GM18873 (cell line): Measurements from ENCODE around the gene OGFR.

Source experiments
- ATAC-seq: cut with Tn5 transposase; IDR thresholded peaks from one replicate; pipeline ENCODE4 v1.9.1; 2021; ENCODE audit warnings: mild to moderate bottlenecking, moderate library complexity, moderate number of reproducible peaks; ENCODE audit not compliant: unreplicated experiment, low FRiP score

The OGFR gene

GRCh38 chr20:62782149-62782892, 22.3 kb upstream of the OGFR start:
- ATAC-seq, result no peak

GRCh38 chr20:62782893-62783278, 21.7 kb upstream of the OGFR start:
- ATAC-seq, result no peak

GRCh38 chr20:62784497-62784896, 20.1 kb upstream of the OGFR start:
- ATAC-seq, result no peak

GRCh38 chr20:62785393-62785792, 19.2 kb upstream of the OGFR start:
- ATAC-seq, result no peak

DNA sequence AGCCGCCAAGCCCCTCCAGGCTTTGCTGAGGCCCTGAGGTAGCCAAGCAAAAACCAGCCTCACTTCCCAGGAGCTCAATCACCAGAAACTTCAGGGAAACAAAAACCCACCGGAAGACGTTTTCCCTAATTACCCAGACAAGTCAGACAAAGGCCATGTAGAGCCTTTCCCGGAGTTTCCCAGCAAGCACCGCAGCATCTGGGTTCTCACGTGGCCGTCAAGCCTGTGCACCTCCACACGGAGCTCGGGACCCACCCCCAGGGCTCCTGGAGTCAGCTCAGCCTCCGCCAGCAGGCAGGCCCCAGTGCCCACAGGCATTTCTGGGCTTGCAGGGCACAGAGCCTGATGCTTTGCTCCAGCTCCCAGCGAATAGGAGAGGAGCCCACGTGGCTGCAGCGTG, 18.5 kb upstream of the OGFR start:
- no peak for ATAC-seq

- no peak for ATAC-seq
These were observed 17.3 kb upstream of the OGFR start for GRCh38 chr20:62787321-62787720.

DNA sequence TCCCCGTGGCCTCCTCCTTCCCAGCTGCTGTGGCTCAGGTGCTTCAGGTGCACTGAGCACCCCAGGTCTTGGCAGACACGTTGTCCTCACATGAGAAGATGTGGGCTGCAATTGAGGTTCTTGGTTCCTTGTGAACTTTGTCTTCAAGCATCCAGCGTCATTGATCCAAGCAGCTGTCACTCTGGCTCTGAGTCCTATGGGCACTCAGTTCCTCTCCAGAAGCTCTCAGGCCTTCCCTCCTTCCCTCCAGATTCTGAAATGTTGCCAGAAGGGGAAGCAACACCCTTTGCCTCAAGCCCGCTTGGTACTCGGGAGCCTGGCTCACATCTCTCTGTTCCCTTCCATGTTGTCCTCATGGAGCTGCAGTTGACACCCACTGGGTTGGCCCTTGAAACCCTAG, 16.8 kb upstream of the OGFR start:
- no peak for ATAC-seq

DNA sequence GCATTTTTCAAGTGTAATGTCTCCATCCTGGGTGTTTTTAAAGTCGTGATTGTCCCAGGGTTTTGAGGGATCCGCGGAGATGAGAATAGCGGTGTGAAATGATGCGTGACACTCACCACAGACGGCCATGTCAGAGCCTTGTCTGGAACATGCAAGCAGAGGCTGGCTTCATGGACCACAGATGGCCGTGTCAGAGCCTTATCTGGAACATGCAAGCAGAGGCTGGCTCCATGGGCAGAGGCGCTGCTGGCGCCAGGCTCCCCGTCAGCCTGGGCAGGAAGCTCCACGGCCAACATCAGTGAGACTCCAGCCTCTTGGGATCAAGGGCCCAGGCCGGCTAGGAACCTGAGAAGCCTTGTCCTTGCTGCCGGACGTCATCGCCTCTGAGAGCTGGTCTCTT, 16.0 kb upstream of the OGFR start:
- ATAC-seq, result no peak

- ATAC-seq, result no peak
These were observed 14.6 kb upstream of the OGFR start for GRCh38 chr20:62790075-62790474.

DNA sequence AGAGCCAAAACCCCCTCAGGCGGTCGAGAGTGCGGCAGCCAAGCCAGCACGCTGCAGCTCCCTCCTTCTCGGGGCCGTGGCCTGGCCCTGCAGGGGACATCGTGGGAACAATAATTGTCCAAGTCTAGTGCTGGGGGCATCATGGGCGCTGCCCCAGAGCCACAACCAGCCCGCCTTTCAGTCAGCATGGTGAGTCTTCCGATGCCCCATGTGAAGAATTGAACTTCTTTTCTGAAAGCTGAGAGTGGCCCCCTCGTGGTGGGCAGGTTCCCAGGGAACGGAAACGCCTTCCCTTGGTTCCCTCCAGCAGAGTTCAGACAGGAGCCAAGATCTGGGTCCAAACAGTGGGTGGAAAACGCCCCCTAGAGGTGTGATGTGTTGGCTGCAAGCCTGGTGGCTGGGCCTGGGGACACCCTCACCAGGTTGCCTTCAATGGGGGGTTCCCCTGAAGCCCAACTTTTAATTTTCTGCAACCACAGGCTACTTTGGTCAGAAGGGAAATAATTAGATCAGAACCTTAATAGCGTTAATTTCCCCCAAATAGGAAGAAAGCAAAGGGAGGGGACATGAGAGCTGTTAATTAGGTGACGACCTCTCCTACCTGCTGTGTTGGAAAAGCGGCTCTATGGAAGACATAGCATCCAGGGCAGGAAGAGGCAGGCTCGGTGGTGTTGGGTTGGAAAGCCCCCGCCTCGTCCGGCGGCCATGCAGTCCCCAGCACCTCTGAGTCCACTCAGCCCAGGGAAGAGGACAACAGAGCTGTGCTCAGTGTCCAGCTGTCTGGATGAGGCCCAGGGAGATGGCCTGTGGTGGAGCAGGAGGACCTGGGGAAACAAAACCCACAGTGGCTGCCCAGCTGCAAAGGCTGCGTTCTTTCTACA, 13.1 kb upstream of the OGFR start:
- no peak for ATAC-seq

GRCh38 chr20:62792182-62792939, 12.3 kb upstream of the OGFR start:
- ATAC-seq, result no peak

DNA sequence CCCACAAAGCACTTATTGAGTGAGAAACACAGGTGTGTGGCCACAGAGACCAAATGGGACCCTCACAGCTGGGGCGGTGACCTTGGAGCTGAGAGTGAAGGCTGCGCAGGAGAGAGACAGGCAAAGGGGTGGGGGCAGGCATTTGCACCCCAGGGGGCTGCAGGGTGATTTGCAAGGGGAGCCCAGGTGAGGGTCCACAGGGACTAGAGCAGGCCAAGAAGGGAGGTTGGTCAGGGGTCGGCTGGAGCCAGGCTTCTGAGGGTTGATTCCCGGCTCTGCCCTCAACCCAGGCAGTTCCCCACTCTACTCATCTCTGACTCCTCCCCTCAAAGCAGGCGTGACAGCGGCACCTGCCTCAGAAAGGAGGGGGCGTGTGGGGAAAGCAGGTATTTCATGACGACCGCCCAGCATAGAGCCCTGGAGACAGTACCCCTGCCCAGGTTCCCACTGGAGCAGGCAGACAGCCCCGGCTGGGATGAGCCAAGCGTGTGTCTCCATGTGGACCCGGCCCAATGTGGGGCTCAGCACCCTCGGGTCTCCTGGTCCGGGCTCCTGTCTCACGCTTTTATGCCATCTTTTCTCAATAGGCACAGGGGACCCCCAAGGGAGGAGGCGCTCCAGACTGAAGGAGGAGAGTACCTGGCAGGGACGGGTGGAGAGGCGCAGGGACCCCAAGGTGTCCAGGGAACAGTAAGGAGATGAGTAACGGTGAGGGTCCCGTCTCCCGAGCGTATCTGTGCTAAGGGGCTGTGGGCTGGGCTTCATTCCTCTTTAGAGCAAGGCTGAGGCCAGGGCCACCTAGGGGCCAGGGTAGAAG, 11.5 kb upstream of the OGFR start:
- no peak for ATAC-seq

DNA sequence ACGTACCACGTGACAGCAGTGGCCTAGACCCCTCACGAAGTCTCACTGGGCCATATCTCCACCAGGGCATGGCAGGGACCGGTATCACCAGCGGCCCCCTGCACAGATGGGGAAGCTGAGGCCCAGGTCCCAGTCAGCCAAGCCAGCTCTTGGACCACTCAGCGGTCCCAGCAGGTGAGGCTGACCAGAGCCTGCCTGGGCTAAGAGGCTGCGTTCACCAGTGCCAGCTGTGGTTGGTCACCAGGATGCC, 11.0 kb upstream of the OGFR start:
- ATAC-seq, result no peak

DNA sequence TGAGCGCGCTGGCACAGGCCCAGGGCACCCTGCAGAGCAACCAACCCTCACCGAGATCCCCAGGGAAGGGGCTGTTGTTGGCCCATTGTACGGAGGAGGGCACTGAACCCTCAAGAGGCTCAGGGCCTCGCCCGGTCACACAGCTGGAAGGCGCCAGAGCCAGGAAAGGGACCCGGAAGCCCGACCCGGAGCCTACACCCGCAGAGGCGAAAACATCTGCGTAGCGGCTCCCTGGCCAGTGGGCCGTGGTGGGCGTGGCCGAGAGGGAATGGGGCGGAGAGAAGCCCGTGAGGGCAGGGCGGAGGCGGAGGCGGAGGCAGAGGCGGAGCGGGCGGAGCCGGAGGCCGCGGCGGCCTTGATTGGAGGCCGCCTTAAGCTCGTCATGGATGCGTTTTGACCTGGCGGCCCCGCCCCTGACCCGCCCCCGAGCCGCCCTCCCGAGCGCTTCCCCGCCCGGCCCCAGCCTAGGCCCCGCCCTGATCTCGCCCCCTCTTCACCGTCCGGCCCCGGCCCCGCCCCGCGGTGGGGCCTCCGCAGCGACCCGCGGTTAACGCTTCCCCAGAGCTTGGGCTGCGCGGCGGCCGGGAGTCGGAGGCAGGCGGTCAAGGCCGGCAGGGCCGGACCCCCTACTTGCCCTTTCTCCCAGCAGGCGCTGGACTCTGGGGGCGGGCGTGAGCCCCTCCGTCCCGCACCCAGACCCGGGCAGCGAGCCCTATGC, 10.5 kb upstream of the OGFR start:
- peak; percentile 56 for ATAC-seq

- no peak for ATAC-seq
These were observed 9.4 kb upstream of the OGFR start for GRCh38 chr20:62795023-62795761.

- ATAC-seq, result no peak
These were observed 7.7 kb upstream of the OGFR start for GRCh38 chr20:62796699-62797491.

GRCh38 chr20:62797671-62798532, 6.7 kb upstream of the OGFR start:
- ATAC-seq, result no peak

DNA sequence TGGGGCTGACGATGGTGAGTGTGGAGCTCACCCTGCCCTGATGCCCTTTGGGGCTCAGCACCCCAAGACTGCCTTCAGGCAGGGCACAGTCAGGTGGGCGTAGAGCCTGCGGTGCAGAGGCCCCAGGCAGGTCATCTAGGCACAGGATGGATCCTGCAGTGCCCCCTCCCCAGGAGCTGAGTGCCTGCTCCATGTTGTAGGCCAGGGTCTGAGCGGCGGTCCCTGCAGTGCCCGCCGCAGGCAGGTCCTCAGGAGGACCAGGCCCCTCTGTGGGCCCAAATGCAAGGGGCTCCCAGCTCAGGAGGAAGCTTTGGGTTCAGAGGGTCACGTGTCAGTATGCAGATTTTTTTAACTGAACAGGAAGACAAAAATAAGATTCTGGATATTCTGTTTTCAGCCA, 5.6 kb upstream of the OGFR start:
- no peak for ATAC-seq
